Measurements from ENCODE around the gene TAS2R38. TPM values are rescaled to one million over a fixed set of nuclear protein-coding genes. Genes with fewer than 3 reads are reported as not detected.

TAS2R38 gene
- total RNA-seq, 2 donors from 2014 or later, result not detected

DNA sequence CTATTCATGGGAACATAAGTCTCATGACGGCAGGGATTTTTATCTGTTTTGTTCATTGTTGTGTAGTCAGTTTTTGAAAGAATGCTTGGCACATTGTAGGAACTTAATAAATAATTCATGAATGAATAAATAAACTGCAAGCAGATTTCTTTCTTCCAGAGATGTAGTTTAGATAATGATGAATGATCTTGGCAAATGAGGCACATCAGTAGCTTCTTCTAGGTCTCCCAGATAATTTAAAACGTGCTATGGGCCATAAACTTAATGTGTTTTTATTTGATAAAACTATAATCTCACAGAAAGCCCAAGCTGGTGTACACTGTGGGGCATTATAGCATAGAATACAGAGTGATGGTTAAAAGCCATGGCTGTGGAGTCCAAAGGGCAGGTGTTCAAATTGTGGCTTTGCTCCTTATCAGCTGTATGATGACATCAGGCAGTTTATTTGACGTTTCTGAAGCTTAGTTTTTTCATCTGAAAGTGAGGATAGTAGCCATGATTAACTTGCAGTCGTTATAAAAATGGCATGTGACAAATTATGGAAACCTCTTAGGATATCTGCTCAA, 25.6 kb upstream of the TAS2R38 start:
- Histone ChIP-seq H3K27me3 (no peaks in the 10 kb centered on the region), H3K9ac (ENCODE audit: low read depth in 2 of 2, low read length in 2 of 2) (no peak overlapping the region), H3K27ac (no peak overlapping the region), H3K4me1 (no peaks in the 10 kb centered on the region), H3K9me3 (no peaks in the 10 kb centered on the region), H3K36me3 (no peaks in the 10 kb centered on the region), H3K4me3 (no peak overlapping the region)
- peak; percentile 27 for DNase-seq
- TF ChIP-seq, protein P1, sequence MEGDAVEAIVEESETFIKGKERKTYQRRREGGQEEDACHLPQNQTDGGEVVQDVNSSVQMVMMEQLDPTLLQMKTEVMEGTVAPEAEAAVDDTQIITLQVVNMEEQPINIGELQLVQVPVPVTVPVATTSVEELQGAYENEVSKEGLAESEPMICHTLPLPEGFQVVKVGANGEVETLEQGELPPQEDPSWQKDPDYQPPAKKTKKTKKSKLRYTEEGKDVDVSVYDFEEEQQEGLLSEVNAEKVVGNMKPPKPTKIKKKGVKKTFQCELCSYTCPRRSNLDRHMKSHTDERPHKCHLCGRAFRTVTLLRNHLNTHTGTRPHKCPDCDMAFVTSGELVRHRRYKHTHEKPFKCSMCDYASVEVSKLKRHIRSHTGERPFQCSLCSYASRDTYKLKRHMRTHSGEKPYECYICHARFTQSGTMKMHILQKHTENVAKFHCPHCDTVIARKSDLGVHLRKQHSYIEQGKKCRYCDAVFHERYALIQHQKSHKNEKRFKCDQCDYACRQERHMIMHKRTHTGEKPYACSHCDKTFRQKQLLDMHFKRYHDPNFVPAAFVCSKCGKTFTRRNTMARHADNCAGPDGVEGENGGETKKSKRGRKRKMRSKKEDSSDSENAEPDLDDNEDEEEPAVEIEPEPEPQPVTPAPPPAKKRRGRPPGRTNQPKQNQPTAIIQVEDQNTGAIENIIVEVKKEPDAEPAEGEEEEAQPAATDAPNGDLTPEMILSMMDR (IDR thresholded peaks at IDR 0.05), result no peak
- intact Hi-C loops (cut with DNase I), result no loop called here

DNA sequence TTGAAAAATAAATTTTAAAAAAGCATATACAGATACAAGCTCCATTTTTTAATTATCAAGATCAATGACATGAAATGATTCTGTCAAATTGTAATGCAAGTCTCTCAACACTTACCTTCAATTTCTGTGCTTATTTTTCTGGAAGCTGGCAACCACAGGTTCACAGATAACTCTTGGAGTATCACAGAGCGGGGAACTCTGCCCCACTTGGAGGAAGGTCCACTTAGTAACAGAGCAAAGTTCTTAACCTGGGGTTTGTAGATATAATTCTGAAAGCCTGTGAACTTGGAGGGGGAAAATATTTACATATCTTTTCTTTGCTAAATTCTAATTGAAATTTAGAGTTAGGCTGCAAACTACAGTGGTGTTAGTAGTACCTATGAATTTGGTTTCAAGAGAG, 19.8 kb upstream of the TAS2R38 start:
- DNase-seq, result no peak

GRCh38 chr7:141992688-141993087, 19.1 kb upstream of the TAS2R38 start:
- DNase-seq, result no peak
- H3K4me1 ChIP-seq, result no peaks in the 10 kb centered on the region
- no peak overlapping the region for H3K27ac ChIP-seq
- intact Hi-C loops (cut with DNase I), result no loop called here
- H3K27me3 ChIP-seq, result no peaks in the 10 kb centered on the region
- H3K36me3 ChIP-seq, result no peaks in the 10 kb centered on the region
- no peak overlapping the region for H3K4me3 ChIP-seq
- no peaks in the 10 kb centered on the region for H3K9me3 ChIP-seq
- TF ChIP-seq, protein P1 (IDR thresholded peaks at IDR 0.05), result no peak
- H3K9ac ChIP-seq (ENCODE audit: low read depth in 2 of 2, low read length in 2 of 2), result no peak overlapping the region

More for the DNA sequence above, 19.8 kb upstream of the TAS2R38 start:
- H3K9me3 ChIP-seq, result no peaks in the 10 kb centered on the region
- TF ChIP-seq, protein P1 (IDR thresholded peaks at IDR 0.05), result no peak
- H3K27me3 ChIP-seq, result no peaks in the 10 kb centered on the region
- no peak overlapping the region for H3K27ac ChIP-seq
- H3K4me3 ChIP-seq, result no peak overlapping the region
- H3K36me3 ChIP-seq, result no peaks in the 10 kb centered on the region
- intact Hi-C loops (cut with DNase I), result no loop called here
- H3K9ac ChIP-seq (ENCODE audit: low read depth in 2 of 2, low read length in 2 of 2), result no peak overlapping the region
- H3K4me1 ChIP-seq, result no peaks in the 10 kb centered on the region

GRCh38 chr7:141992156-141992555, 18.6 kb upstream of the TAS2R38 start:
- Histone ChIP-seq H3K4me3 (no peak overlapping the region), H3K27ac (no peak overlapping the region), H3K36me3 (no peaks in the 10 kb centered on the region), H3K4me1 (no peaks in the 10 kb centered on the region), H3K9ac (ENCODE audit: low read depth in 2 of 2, low read length in 2 of 2) (no peak overlapping the region), H3K9me3 (no peaks in the 10 kb centered on the region), H3K27me3 (no peaks in the 10 kb centered on the region)
- DNase-seq, result no peak
- intact Hi-C loops (cut with DNase I), result no loop called here
- TF ChIP-seq, protein P1 (IDR thresholded peaks at IDR 0.05), result no peak

- no peak overlapping the region for H3K4me3 ChIP-seq
- no peaks in the 10 kb centered on the region for H3K36me3 ChIP-seq
- intact Hi-C loops (cut with DNase I), result no loop called here
- no peak overlapping the region for H3K27ac ChIP-seq
- no peaks in the 10 kb centered on the region for H3K9me3 ChIP-seq
- H3K4me1 ChIP-seq, result no peaks in the 10 kb centered on the region
- DNase-seq, result no peak
- H3K9ac ChIP-seq (ENCODE audit: low read depth in 2 of 2, low read length in 2 of 2), result no peak overlapping the region
- TF ChIP-seq, protein P1 (IDR thresholded peaks at IDR 0.05), result no peak
- H3K27me3 ChIP-seq, result no peaks in the 10 kb centered on the region
Observed at GRCh38 chr7:141991140-141991539, 17.6 kb upstream of the TAS2R38 start.
